GM19452 (cell line): ENCODE results near the gene HES1.

ENCODE experiments used
- ATAC-seq: cut with Tn5 transposase; IDR thresholded peaks from one replicate; pipeline ENCODE4 v1.9.1; 2021; ENCODE audit not compliant: unreplicated experiment

HES1 gene

DNA sequence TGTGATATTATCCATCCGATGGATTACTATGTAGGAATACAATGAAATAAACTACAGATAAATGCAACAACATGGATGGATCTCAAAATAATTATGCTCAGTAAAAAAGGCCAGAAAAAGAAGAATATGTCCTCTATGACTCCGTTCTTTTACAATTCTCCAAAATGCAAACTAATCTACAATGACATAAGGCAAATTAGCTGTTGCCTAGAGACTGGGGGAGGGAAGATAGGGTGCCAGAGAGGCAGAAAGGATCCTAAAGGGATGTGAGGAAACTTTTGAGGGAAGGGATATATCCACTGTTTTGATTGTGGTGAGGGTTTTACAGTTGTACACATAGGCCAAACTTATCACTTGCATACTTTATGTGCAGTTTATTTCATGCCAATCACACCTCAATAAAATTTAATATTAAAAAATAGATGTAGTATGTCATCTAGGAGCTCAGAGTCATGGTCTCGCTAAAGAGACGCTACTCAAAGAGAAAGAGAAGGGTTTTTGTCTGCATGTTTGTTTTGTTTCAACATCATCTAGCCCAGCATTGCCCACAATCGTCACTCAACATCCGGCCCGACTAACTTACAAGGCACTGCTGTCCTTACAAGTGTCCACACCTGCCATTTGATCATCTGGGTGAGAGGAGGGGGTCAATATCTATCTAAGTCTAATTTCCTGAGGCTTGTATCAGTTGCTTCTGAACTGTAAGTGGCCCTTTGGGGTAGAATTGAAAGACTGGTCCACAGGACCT is 29.5 kb downstream of the HES1 start:
- no peak for ATAC-seq

DNA sequence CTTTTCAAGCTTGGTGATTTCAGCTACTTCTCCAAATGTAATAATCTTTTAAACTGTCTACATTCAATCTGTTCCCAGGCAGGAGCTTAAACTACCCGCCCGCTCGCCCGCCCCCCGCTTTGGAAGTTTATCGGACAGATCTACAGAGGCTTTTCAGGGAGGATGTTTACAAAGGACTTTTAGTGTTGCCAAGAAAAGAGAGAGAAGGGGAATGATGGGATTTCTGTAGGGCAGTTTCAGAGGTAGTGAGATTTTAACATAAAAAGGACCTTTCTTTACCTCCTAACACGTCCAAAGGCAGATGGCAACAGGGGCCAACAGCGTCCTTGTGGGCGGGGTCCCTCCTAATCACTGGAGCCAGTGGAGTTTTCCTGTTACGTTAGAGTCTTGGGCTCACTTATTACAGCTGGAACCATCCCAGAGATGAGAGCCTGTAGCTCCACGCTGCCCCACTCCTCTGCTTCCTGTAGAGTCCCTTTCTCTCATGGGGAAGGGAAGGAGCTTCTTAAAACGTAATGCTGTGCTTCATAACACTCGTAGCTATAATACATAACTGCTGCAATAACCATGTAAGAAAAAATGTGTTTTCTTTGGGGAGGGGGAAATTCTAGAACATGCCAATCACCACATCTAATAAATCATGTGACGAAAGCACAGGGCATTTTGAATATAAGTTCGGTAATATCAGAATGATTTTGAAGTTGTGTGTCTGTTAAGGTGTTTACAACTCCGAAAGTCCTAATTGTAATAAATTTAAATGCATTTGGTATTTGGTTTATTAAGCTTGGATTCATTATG is 30.9 kb downstream of the HES1 start:
- no peak for ATAC-seq

DNA sequence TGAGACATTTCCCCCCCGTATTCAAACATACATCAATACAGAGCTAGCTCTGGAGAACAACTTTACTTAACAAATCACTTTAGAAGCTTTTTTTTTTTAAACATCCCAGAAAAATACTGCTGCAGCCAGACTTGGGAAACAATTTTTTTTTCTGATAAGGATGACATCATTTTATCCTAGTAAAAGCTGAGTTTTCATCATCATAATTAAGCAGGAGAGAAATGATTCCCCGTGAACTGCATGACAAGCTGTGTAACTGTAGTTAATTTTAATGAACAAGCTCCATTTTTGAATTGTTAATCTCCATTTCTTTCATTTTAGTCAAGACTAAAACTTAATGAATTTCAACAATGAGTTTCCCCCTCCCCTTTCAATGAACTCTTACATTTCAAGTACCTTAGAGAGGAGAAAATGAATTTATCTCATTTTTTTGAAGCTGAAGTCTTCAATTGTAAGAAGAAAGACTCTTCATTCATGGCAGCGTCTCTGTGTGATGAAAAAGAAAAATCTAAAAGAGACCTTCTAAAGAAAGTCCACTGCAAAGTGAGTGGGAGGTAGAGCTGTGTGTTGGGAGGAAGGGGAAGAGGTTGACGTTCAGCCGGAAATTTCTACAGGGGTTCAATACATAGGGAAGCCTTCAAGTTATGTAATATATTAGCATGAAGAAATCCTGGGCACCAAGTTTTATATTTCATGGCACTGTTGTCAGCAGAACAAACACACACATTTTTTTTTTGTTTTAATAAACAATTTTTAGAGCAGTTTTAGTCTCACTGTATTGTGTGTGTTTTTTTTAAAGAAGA is 31.7 kb downstream of the HES1 start:
- no peak for ATAC-seq

- ATAC-seq = no peak
Observed at GRCh38 chr3:194168994-194169393, 33.0 kb downstream of the HES1 start.

DNA sequence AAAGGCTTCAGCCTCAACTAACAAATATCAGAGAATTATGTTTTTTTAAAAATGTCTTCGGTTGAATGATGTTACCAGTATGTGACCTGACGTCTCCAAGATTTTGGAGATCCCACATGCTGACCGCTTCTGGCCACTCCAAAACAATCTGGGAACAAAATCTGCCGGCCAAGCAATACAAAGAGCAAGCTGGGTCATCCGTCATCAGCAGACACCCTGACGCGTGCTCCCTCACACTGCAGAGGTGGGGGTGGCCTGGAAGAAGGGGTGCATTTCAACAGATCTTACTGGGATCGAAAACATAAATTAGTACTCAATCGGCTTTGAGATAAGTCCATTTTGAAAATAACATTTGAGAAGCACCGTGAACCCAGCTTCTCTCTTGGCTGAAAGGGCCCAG is 33.6 kb downstream of the HES1 start:
- ATAC-seq = no peak

DNA sequence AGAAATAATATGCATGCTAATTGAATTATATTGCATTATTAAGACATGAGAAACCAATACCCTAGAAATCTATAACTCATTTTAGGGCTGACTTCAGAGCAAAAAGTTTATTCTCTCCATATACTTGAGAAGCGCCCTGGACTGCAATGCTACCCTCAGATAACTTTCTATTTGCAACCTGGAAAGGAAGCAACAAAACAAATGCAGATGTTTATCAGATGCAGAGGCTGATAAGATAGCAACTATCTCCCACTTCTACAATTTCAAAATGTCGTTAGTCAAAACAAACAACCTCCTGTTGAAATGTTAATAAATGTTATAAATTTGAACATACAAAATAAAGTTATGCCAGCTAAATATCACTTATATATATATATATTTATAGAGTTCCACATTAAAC is 34.8 kb downstream of the HES1 start:
- no peak for ATAC-seq

- no peak for ATAC-seq
Observed at GRCh38 chr3:194174406-194174805, 38.5 kb downstream of the HES1 start.

DNA sequence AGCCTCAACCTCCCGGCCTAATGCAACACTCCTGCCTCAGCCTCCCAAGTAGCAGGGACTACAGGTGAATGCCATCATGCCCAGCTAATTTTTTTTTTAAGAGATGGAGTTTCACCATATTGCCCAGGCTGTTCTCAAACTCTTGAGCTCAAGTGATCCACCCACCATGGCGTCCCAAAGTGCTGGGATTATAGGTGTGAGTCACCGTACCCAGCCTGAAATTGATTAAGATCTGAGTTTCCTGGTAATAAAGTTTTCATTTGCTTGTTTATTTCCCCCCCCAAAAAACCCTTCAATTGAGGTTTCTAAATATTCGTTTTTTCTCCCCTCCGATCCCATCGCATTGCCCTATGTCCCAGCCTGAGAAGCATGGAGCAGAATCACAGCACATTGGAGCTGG is 39.0 kb downstream of the HES1 start:
- ATAC-seq = no peak

DNA sequence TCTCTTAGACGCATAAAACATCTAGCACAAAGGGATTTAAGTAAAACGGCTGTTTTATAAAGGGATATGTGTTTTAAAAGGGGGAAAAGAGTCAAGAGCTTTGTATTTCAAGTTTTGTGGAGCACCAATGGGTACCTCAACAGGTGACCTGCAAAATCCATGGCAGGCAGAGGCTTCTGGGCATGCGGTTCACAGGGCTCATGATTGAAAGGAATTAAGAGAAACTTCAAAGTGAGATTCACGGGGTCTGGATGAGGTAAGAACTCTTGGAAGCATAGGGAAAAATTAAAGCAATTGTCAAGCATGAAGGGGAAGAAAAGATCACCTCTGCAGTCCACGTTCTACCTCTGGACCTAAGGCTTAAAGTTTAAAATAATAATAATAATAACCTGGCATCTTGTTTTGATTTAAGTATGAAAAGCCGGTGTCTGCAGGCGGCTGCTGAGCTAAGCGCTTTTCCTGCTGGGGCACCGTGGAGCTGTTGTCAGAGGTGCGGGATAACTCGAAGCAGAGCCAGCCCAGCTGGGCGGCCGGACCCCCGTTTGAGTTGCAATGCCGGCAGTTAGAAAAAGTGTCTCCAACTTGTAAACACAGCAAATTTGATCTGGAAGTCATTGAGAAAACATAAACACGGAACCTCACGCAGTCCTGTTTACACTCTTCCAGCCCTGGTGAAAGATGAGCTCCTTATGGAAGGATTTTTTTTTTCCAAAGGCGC is 40.5 kb downstream of the HES1 start:
- ATAC-seq = no peak

DNA sequence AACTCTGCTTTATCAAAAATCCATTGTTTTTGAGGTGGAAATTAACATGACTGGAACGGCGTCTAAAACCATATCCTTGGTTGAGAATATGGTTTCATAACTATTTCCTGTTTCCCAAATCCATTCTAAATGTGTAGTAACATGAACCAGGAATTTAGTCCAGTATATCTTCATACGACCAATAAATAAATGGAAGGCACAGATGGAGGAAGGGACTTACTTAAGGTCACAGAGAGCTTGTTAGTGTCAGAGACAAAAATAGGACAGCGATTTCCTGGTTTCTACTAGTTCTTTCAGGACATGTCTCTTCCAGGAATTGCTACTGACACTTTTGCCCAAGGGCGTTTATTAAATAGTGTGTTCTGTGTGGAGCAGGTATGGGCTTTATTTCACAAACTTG is 41.2 kb downstream of the HES1 start:
- ATAC-seq = no peak

DNA sequence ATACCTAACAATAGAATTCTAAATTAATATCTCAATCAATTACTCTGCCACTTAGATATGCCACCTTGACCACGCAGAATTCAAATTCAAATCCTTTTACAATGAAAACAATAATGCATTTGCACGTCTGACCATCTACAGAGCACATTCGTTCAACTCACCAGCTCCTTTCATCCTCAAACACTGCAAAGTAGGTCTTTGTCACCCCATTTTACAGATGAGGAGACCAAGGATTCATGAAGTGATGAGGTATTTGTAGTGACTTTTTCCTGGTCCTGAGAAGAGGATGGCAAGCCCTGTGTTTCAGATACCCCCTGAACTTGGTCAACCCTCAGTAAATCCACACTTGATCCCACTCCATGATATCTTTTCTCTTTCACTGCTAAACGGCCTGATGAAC is 42.2 kb downstream of the HES1 start:
- ATAC-seq = no peak

- no peak for ATAC-seq
Observed at GRCh38 chr3:194178669-194179068, 42.7 kb downstream of the HES1 start.

GRCh38 chr3:194180570-194180969 is 44.6 kb downstream of the HES1 start:
- no peak for ATAC-seq

DNA sequence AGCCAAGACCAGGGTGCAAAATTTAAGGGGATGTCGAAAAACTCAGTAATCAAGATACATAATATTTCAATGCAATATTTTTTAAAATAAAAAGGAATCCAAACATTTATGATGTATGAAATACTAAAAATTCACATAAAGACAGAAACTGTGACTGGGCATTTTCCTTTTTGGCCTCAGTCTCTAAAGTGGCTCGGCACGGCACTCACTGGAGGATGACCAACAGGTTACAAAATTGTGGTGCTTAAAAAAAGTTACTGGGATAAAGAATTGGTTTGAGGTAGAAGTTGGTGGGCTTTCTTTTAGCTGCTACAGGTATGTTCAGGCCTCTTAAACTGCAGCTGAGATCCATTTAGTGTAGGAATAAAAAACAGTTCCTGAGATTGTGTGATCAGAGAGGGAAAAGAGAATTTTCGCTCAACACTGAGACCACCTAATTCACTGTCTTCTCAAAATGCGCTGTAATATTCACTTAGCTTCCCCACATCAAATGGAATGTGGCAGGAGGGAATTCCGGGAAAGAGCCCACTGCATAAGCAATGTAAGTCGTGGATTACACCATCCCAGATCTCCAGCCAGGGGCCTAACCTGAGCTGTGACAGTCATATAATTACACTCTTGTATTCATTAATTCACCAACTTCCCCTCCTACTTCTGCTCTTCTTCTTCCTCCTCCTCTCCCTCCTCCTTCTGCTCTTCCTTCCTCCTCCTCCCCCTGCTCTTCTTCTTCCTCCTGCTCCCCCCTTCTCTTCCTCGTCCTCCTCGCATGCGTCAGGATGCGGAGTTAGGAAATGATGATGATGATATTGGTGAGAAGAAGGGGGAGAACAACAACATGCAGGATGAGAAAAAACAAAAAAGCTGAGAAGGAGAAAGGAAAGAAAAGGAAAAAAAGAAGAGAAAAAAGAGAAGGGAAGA is 45.9 kb downstream of the HES1 start:
- no peak for ATAC-seq

GRCh38 chr3:194183271-194183670 is 47.3 kb downstream of the HES1 start:
- ATAC-seq = no peak

GRCh38 chr3:194184265-194184751 is 48.4 kb downstream of the HES1 start:
- ATAC-seq = no peak

- ATAC-seq = no peak
Observed at GRCh38 chr3:194184801-194185200, 48.9 kb downstream of the HES1 start.

DNA sequence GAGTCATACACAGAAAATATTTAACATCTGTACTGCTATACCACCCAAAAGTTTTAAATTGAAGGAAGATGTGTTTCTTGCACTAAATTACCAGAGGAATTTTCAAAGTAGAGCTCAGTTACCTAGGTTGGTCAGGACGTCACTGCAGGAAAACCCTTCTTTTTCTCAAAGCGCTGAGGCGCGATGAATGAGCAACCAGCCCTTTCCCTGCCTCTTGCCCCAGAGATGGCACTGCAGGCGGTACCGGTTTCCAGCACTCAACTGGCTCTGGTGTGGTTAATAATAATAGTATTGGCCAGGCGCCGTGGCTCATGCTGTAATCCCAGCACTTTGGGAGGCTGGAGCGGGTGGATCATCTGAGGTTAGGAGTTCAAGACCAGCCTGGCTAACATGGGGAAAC is 49.3 kb downstream of the HES1 start:
- ATAC-seq = no peak

GRCh38 chr3:194187233-194187944 is 51.4 kb downstream of the HES1 start:
- ATAC-seq = no peak
